ENCODE results near the gene ITGA2.

Gene ITGA2

DNA sequence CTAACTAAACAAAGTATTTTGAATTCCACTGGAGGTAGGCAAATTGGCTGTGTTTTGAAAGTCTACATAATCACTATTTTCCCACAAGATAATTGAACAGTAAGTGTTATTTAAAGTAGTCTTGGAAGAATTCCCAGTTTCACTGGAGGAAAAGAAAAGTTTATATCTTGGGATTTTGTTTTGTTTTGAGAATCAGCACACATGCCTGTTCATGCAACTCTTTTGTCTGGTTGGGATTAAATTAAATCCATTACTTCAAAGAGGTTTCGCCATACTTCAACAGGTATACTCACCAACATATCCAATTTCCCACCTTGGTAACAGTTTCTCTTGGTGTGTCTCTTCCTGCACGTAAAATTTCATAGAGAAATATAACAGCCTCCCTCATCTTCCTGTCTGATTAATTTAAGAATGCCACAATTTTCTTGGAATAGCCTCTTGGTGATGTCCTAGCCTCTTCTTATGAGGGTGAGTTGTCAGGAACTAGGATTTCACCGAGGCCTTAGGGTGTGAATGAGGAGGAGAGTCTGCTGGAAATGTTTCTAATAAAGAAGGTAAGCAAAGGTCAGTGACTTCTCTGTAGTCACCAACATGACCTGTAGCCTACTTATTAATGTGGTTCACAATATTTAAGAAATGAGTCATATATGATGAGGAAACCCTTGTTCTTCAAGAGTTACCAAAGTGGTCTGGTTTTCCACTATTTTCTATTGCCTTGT lies 48.1 kb downstream of the ITGA2 start:
- Histone ChIP-seq H3K27me3 (ENCODE audit: insufficient read depth, poor library complexity, severe bottlenecking) (no peaks in the 10 kb centered on the region), H3K27ac (replicated peaks) (no peak overlapping the region), H3K4me3 (replicated peaks; ENCODE audit: insufficient read depth, low read length) (no peak overlapping the region)
- no peak for DNase-seq (ENCODE audit: low read depth in 1 of 2, low spot score in 1 of 2)
- no peak for TF ChIP-seq GABPA (IDR thresholded peaks at IDR 0.05; ENCODE audit: low read depth)

DNA sequence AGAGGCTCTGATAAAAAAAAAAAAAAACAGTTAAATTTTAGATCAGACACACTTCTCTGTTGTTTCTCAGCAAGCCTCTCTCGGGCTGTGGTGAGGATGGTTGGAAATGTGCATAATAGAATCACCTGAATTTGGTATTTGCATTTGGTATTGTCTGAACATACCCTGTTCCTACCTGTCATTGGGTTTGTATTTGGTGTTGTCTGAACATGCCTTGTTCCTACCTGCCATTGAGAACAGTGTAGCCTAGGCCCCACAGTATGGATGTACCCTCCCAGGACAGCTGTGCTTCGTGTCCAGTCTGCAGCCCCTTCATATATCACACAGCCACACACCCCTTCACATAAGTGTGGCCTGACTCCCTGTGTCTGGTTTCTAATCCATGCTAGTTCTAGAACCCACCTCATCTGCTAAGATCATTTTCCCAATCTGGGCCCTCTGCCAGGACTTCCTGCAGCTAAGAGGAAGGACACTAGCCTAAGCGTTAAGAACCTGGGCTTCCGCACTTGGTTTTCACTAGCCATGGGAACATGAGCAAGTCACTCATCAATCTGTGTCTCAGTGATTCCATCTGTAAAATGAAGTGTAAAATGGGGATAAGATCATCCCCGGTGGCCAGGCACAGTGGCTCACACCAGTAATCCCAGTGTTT lies 49.2 kb downstream of the ITGA2 start:
- Histone ChIP-seq H3K27ac (replicated peaks) (no peak overlapping the region), H3K27me3 (ENCODE audit: insufficient read depth, poor library complexity, severe bottlenecking) (no peaks in the 10 kb centered on the region), H3K4me3 (replicated peaks; ENCODE audit: insufficient read depth, low read length) (no peak overlapping the region)
- no peak for DNase-seq (ENCODE audit: low read depth in 1 of 2, low spot score in 1 of 2)
- TF ChIP-seq, protein P1, sequence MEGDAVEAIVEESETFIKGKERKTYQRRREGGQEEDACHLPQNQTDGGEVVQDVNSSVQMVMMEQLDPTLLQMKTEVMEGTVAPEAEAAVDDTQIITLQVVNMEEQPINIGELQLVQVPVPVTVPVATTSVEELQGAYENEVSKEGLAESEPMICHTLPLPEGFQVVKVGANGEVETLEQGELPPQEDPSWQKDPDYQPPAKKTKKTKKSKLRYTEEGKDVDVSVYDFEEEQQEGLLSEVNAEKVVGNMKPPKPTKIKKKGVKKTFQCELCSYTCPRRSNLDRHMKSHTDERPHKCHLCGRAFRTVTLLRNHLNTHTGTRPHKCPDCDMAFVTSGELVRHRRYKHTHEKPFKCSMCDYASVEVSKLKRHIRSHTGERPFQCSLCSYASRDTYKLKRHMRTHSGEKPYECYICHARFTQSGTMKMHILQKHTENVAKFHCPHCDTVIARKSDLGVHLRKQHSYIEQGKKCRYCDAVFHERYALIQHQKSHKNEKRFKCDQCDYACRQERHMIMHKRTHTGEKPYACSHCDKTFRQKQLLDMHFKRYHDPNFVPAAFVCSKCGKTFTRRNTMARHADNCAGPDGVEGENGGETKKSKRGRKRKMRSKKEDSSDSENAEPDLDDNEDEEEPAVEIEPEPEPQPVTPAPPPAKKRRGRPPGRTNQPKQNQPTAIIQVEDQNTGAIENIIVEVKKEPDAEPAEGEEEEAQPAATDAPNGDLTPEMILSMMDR (IDR thresholded peaks at IDR 0.05; ENCODE audit: insufficient read depth, low read length): no peak
- TF ChIP-seq, protein P2, sequence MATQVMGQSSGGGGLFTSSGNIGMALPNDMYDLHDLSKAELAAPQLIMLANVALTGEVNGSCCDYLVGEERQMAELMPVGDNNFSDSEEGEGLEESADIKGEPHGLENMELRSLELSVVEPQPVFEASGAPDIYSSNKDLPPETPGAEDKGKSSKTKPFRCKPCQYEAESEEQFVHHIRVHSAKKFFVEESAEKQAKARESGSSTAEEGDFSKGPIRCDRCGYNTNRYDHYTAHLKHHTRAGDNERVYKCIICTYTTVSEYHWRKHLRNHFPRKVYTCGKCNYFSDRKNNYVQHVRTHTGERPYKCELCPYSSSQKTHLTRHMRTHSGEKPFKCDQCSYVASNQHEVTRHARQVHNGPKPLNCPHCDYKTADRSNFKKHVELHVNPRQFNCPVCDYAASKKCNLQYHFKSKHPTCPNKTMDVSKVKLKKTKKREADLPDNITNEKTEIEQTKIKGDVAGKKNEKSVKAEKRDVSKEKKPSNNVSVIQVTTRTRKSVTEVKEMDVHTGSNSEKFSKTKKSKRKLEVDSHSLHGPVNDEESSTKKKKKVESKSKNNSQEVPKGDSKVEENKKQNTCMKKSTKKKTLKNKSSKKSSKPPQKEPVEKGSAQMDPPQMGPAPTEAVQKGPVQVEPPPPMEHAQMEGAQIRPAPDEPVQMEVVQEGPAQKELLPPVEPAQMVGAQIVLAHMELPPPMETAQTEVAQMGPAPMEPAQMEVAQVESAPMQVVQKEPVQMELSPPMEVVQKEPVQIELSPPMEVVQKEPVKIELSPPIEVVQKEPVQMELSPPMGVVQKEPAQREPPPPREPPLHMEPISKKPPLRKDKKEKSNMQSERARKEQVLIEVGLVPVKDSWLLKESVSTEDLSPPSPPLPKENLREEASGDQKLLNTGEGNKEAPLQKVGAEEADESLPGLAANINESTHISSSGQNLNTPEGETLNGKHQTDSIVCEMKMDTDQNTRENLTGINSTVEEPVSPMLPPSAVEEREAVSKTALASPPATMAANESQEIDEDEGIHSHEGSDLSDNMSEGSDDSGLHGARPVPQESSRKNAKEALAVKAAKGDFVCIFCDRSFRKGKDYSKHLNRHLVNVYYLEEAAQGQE (IDR thresholded peaks at IDR 0.05; ENCODE audit: insufficient replicate concordance, low read depth): no peak
- TF ChIP-seq SPI1 (IDR thresholded peaks at IDR 0.05; ENCODE audit: borderline replicate concordance, low read depth): no peak
- no peak for TF ChIP-seq POLR2AphosphoS5 (IDR thresholded peaks at IDR 0.05; ENCODE audit: low read depth)
- no peak for TF ChIP-seq GABPA (IDR thresholded peaks at IDR 0.05; ENCODE audit: low read depth)

DNA sequence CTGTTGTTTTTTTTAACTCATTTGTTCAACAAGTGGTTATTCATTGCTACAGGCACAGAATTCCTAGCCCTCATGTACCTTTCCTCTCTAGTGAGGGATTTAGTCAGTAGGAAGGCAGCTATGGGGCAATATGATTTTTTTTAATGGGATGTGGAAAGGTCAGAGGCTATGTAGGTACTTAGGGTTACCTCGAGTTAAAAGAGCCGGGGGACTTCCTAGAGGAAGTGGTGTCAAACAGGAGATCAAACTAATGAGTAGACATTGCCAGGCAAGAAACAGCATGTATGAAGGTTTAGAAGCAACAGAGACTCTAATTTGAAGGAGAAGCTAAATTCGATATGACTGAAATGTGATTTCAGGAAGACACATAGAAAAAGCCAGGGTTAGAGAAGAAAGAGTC lies 50.7 kb downstream of the ITGA2 start:
- H3K27me3 ChIP-seq (ENCODE audit: insufficient read depth, poor library complexity, severe bottlenecking): no peaks in the 10 kb centered on the region
- H3K4me3 ChIP-seq (replicated peaks; ENCODE audit: insufficient read depth, low read length): no peak overlapping the region
- no peak for DNase-seq (ENCODE audit: low read depth in 1 of 2, low spot score in 1 of 2)
- H3K27ac ChIP-seq (replicated peaks): no peak overlapping the region
- TF ChIP-seq POLR2AphosphoS5 (IDR thresholded peaks at IDR 0.05; ENCODE audit: low read depth) (no peak), GABPA (IDR thresholded peaks at IDR 0.05; ENCODE audit: low read depth) (no peak), SPI1 (IDR thresholded peaks at IDR 0.05; ENCODE audit: borderline replicate concordance, low read depth) (no peak)
- TF ChIP-seq, protein P2 (IDR thresholded peaks at IDR 0.05; ENCODE audit: insufficient replicate concordance, low read depth): no peak
- TF ChIP-seq, protein P1 (IDR thresholded peaks at IDR 0.05; ENCODE audit: insufficient read depth, low read length): no peak

DNA sequence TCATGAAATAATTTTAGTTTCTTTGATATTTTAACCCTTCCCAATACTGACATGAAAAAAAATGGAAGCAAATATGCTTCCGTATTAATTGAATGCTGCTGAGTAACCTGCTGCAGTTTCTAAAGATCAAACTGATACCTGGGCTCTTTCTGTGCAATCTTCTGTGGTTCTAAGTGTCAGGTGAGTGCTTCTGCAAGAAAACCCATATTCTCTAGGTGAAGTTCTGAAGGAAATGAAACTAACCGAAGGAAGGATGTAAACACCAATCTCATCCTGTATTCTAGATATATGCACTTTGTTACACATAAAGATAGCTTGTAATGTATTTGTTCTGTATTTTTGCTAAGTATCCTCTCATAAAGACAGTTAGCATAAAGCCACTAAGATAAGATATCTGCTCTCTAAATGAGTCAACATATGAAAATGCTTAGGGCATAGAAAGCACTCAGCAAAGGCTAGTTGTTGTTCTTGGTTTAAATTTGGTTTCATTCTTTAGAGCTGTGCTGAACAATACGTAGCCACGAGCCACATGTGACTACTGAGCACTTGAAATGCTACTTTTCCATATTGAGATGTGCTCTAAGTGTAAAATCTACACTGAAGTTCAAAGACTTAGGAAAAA lies 52.0 kb downstream of the ITGA2 start:
- DNase-seq (ENCODE audit: low read depth in 1 of 2, low spot score in 1 of 2): no peak
- no peak for TF ChIP-seq POLR2AphosphoS5 (IDR thresholded peaks at IDR 0.05; ENCODE audit: low read depth)
- TF ChIP-seq, protein P2 (IDR thresholded peaks at IDR 0.05; ENCODE audit: insufficient replicate concordance, low read depth): no peak
- TF ChIP-seq SPI1 (IDR thresholded peaks at IDR 0.05; ENCODE audit: borderline replicate concordance, low read depth): no peak
- TF ChIP-seq GABPA (IDR thresholded peaks at IDR 0.05; ENCODE audit: low read depth): no peak
- TF ChIP-seq, protein P1 (IDR thresholded peaks at IDR 0.05; ENCODE audit: insufficient read depth, low read length): no peak
- H3K4me3 ChIP-seq (replicated peaks; ENCODE audit: insufficient read depth, low read length): no peak overlapping the region
- H3K27me3 ChIP-seq (ENCODE audit: insufficient read depth, poor library complexity, severe bottlenecking): no peaks in the 10 kb centered on the region
- H3K27ac ChIP-seq (replicated peaks): no peak overlapping the region
